IPS DF 4.7 (cell line): ENCODE data around the gene SAMD5.

ENCODE experiments used
- DNase-seq: peaks from one replicate; pipeline ENCODE4 v3.0.0-alpha.2; 2013; ENCODE audit warnings: low spot score; ENCODE audit errors: extremely low read depth

SAMD5 gene

GRCh38 chr6:147566244-147566898 lies 57.9 kb downstream of the SAMD5 start:
- no peak for DNase-seq

DNA sequence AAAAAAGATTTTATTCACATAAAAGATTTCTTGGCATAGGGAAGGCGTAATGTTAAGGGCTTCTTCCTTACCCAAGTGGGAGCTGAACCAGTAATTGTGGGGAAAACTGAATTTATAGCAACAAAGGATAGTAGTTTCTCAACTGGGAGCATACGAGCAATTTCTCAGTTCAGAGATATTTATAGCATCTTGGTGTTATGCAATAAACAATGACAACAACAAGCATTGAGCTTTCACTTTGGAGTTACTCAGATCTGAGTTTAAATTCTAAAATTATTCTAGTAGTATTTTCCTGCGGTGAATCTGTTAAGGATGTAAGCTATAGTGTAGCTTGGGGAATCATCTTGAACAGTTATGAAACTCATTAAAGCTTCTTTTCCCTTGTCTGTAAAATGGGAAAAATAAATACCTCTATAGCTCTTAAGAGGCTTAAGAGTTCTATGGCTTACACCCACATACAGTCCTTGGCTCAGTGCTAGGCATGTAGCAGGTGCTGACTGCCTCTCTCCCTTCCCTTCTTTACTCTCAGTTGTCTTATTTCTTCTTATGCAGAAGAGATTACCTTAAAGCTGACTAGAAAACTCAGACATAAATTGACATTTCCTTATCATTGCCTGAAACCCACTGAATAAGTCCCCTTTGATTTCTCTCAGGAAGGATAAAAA lies 58.8 kb downstream of the SAMD5 start:
- no peak for DNase-seq

DNA sequence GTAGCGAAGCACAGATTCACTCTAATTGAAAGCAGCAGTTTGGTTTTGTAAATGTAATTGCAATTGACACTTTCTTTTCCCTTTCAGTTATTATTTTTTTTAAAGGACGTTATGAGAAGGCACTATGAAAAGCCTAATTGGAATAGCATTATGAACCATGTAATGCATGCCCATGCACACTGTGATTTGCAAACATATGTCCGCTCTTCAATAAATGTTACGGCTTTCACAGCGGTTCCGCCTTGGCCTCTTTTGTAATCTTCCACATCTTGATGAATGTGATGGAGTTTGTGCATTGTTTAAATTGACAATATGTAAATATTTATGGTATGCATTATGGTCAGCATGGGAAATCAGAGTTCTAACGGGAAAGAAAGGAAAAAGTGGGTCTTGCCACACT lies 61.3 kb downstream of the SAMD5 start:
- no peak for DNase-seq

GRCh38 chr6:147570681-147571080 lies 62.2 kb downstream of the SAMD5 start:
- no peak for DNase-seq

- no peak for DNase-seq
Measured at GRCh38 chr6:147577488-147577887, 69.0 kb downstream of the SAMD5 start.

DNA sequence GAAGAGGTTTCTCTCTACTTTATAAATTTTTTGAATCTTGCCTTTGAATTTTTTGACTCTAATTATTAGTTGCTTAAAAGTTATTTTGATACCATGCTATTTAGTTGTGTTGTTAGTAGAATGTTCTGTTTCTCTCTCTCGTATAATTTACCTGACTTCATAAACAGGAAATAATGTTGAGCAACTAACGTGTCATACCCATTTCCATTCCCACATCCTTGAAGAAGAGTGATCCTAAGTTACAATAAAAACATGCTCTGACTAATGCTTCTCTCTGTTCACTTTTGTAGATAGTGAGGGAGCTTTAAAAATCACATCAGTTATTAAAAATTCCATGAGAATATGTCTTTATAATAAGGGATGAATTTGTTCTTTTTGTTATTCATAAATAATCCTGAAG lies 69.7 kb downstream of the SAMD5 start:
- no peak for DNase-seq

DNA sequence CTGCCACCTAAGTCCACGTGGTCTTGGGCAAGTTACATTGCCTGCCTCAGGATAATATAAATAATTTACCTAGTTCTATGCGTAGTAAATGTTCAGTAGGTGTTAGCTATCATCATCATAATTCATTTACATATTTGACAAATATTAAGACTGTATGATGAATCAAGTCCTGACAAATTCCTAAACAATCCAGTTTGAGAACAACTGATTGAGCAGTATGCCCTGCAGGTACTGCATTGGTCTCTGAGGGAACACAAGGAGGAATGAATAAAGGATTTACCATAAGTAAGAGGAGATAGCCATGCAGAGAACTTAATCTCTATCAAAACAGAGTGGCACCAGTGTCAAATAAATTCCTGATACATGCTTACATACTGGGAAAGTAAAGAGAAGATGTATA lies 70.4 kb downstream of the SAMD5 start:
- DNase-seq = no peak

DNA sequence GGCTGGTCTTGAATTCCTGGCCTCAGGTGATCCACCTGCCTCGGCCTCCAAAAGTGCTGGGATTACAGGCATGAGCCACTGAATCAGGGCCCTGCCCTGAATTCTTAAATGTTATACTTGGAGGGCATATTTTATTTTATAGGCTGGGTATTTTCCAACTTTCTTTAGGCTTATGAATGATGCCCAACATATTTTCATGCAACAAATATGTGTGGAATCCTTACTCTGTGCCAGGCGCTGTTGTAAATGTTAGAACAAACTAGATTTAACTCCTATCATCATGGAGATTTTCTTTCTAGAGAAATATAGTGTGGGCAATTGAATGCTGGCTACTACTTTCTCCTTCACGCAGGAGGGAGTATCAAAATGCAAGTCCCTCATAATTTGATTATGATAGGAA lies 71.2 kb downstream of the SAMD5 start:
- no peak for DNase-seq

DNA sequence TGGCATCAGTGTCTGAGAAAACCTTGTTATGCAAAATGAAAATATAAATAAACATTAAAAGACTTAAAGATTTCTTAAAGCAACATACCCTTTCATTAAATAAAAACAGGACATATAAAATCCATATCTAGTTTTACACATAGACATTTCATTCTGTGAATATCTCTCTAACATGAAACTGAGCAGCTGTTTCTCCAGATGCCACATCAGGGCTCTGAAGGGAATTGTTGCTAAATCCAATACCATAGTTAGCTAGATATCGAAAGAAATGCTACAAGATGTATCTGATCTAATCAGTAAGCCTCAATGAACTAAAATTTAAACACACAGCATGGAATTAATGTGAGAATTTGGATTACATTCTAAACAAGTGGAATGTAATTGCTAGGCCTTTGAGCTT lies 74.5 kb downstream of the SAMD5 start:
- DNase-seq = no peak

GRCh38 chr6:147585256-147585655 lies 76.8 kb downstream of the SAMD5 start:
- DNase-seq = no peak

DNA sequence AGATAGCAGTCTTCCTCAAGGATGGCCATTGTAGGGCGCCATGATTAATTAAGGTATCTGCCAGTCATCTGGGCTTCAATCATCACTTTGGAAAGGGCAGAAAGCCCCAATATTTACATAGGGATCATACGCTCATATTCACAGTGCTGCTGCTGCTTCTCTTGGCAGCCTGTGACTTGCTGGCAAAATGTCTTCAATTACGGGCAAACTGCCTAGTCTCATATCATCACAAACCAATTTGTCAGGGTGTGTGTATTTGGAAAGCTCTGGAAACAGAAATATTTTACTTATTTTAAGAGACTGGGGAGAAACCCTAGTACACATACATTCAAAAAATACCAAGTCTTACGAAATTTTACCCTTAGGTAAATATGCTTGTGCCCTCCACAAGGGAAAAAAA lies 77.6 kb downstream of the SAMD5 start:
- DNase-seq = no peak

DNA sequence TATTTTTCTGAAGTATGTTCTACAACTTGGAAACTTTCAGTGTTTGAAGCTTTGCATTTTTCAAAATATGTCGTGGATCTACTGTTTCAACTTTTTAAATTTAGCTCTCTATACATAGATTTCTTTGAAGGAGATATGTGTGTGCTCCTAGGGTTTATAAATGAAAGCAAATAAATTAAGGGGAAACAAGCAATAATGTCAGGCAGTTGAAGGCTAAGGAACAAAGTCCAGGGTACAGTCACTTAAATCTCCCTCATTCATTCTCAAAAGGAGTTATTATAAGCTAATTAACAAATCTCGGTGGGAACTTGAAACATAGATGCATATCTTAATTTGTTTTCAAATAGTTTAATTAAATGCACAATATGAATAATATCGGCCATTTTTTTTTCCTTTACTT lies 79.4 kb downstream of the SAMD5 start:
- no peak for DNase-seq

- no peak for DNase-seq
Measured at GRCh38 chr6:147588469-147588868, 80.0 kb downstream of the SAMD5 start.

DNA sequence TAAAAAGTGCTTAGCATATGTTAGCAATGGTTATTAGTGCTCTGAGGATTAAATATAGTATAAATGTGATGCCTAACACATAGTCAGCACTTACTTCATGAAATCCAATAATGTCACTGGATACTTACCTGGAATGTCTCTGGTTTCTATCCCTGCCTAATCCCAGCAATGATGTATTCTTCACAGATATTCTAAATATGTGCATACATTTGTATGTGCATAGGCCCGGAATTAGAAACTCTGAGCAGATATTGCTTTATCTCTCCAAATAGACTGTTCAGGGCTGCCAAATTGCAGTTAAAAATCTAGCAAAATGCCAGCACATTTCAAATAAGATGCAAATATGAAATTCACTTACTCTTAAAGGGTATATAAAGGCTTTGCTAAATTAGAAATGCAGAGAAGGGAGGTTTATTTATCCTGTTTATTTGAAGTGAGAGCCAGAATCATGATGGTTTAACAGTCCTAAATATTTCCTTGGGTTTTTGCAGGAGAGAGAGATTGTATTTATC lies 81.3 kb downstream of the SAMD5 start:
- DNase-seq = no peak

- no peak for DNase-seq
Measured at GRCh38 chr6:147595961-147596360, 87.5 kb downstream of the SAMD5 start.

- no peak for DNase-seq
Measured at GRCh38 chr6:147603392-147604081, 95.0 kb downstream of the SAMD5 start.

GRCh38 chr6:147604373-147604772 lies 95.9 kb downstream of the SAMD5 start:
- no peak for DNase-seq

- no peak for DNase-seq
Measured at GRCh38 chr6:147611992-147612391, 103.5 kb downstream of the SAMD5 start.

GRCh38 chr6:147614501-147614900 lies 106.0 kb downstream of the SAMD5 start:
- no peak for DNase-seq

DNA sequence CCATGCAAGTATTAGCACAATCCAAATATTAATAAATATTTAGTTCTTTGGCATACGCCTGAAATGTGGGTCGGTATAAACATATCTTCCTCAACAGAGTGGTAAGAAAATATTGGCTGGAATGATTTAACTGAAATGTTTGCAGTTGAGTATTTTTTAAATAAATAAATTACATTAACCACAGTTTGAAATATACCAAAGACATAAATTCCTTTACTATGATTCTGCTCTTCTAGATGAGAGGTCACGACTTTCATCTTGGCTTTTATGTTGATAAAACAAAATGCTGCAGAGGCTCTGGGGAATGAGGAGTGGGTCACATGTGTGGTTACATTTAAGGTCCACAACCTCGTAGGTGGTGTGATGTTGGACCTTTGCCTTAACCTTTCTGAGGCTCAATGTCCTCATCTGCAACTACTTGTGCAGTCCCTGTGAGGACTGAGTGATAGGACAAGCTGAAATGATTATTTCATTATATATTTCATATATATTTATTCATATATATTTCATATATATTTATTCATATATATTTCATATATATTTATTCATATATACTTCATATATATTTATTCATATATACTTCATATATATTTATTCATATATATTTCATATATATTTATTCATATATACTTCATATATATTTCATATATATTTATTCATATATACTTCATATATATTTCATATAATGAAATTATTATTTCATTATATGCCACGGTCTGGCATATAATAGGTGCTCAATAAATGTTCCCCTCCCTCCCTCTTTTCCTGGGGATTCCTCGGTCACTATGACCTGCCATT lies 107.4 kb downstream of the SAMD5 start:
- DNase-seq = no peak

DNA sequence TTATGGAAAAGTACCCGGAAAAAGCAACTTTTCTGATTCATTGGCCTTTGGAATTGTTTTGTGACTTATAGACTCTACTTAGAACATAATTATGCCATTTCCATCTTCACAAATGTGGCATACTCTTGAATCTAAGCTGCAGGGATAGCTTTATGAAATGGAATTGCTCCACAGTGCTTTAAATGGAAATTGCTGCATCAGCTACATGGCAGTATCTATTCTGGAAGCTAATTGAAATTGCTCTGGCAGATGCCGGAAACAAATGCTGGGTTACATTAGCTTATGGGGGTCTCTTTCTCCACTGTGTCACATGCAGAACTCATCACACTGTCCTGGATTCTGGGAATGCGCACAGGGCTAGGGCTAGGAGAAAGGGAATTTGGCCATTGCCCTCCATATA lies 108.9 kb downstream of the SAMD5 start:
- no peak for DNase-seq

- no peak for DNase-seq
Measured at GRCh38 chr6:147618457-147618856, 110.0 kb downstream of the SAMD5 start.
